ENCODE results near the gene LSM14B.

The LSM14B gene

GRCh38 chr20:62101078-62101477, 21.2 kb upstream of the LSM14B start:
- in situ Hi-C loops (cut with HindIII; ENCODE audit: low sequenced_read_pairs), result no loop called here
- DNase-seq (ENCODE audit: low read depth, low spot score), result no peak
- TF ChIP-seq CTCF (IDR thresholded peaks at IDR 0.05; ENCODE audit: low read depth, low read length), result no peak
- H3K4me3 ChIP-seq (ENCODE audit: low read depth, low read length), result no peak overlapping the region

- in situ Hi-C loops (cut with HindIII; ENCODE audit: low sequenced_read_pairs), result no loop called here
- H3K4me3 ChIP-seq (ENCODE audit: low read depth, low read length), result no peak overlapping the region
- TF ChIP-seq CTCF (IDR thresholded peaks at IDR 0.05; ENCODE audit: low read depth, low read length), result no peak
- no peak for DNase-seq (ENCODE audit: low read depth, low spot score)
Observed at GRCh38 chr20:62103508-62104233, 18.6 kb upstream of the LSM14B start.

- no peak overlapping the region for H3K4me3 ChIP-seq (ENCODE audit: low read depth, low read length)
- DNase-seq (ENCODE audit: low read depth, low spot score), result no peak
- no peak for TF ChIP-seq CTCF (IDR thresholded peaks at IDR 0.05; ENCODE audit: low read depth, low read length)
- in situ Hi-C loops (cut with HindIII; ENCODE audit: low sequenced_read_pairs), result no loop called here
Observed at GRCh38 chr20:62104234-62104789, 18.0 kb upstream of the LSM14B start.

GRCh38 chr20:62104791-62105345, 17.4 kb upstream of the LSM14B start:
- no peak for DNase-seq (ENCODE audit: low read depth, low spot score)
- no peak overlapping the region for H3K4me3 ChIP-seq (ENCODE audit: low read depth, low read length)
- no peak for TF ChIP-seq CTCF (IDR thresholded peaks at IDR 0.05; ENCODE audit: low read depth, low read length)
- in situ Hi-C loops (cut with HindIII; ENCODE audit: low sequenced_read_pairs), result no loop called here

- DNase-seq (ENCODE audit: low read depth, low spot score), result no peak
- H3K4me3 ChIP-seq (ENCODE audit: low read depth, low read length), result no peak overlapping the region
- TF ChIP-seq CTCF (IDR thresholded peaks at IDR 0.05; ENCODE audit: low read depth, low read length), result no peak
- in situ Hi-C loops (cut with HindIII; ENCODE audit: low sequenced_read_pairs), result no loop called here
Observed at GRCh38 chr20:62105592-62105991, 16.7 kb upstream of the LSM14B start.

- H3K4me3 ChIP-seq (ENCODE audit: low read depth, low read length), result no peak overlapping the region
- in situ Hi-C loops (cut with HindIII; ENCODE audit: low sequenced_read_pairs), result no loop called here
- DNase-seq (ENCODE audit: low read depth, low spot score), result no peak
Observed at GRCh38 chr20:62111148-62111547, 11.1 kb upstream of the LSM14B start.

More at GRCh38 chr20:62111148-62111547, 11.1 kb upstream of the LSM14B start:
- no peak for TF ChIP-seq CTCF (IDR thresholded peaks at IDR 0.05; ENCODE audit: low read depth, low read length)
